Heart right ventricle (tissue), 16 donors: ENCODE data around the gene LSG1. TPM values are rescaled to one million over a fixed set of nuclear protein-coding genes. Genes with fewer than 3 reads are reported as not detected.

Experiments used
- ATAC-seq, 8 donors: fragments of 200-7000 bp; cut with Tn5 transposase; one replicate each; pipeline ENCODE4 v1.9.1; 2020; ENCODE audit warnings: mild to moderate bottlenecking in 8 of 8, moderate library complexity in 8 of 8, moderate number of reproducible peaks in 1 of 8
- DNase-seq, 2 donors: peaks; one replicate each; pipeline ENCODE4 v3.0.0-alpha.2; 2020
- H3K27ac ChIP-seq, 10 donors: fragments of 200-600 bp; sonication (generic) in 2 of 10; one replicate each; pipeline versions ENCODE4 v1.5.0 to v1.8.0; 2020 to 2022; ENCODE audit warnings: mild to moderate bottlenecking in 3 of 10
- H3K27me3 ChIP-seq, 7 donors: fragments of 200-600 bp; one replicate each; pipeline ENCODE4 v1.8.0; 2021 to 2022; ENCODE audit warnings: mild to moderate bottlenecking in 2 of 7
- H3K36me3 ChIP-seq, 9 donors: fragments of 200-600 bp; sonication (generic) in 1 of 9; one replicate each; pipeline versions ENCODE4 v1.5.0 to v1.8.0; 2020 to 2022; ENCODE audit warnings: mild to moderate bottlenecking in 2 of 9
- H3K4me1 ChIP-seq, 9 donors: fragments of 200-600 bp; sonication (generic) in 1 of 9; one replicate each; pipeline versions ENCODE4 v1.5.0 to v1.8.0; 2020 to 2022; ENCODE audit warnings: mild to moderate bottlenecking in 4 of 9
- H3K4me3 ChIP-seq, 10 donors: fragments of 200-600 bp; sonication (generic) in 2 of 10; one replicate each; pipeline versions ENCODE4 v1.5.0 to v1.8.0; 2020 to 2022; ENCODE audit warnings: mild to moderate bottlenecking in 7 of 10, moderate library complexity in 2 of 10
- H3K9me3 ChIP-seq, 11 donors: fragments of 200-600 bp in 10 of 11; sonication (generic) in 2 of 11; one replicate each; pipeline versions ENCODE4 v1.5.0 to v1.8.0; 2013 to 2022; ENCODE audit warnings: mild to moderate bottlenecking in 2 of 11, control low read depth in 1 of 11, moderate library complexity in 1 of 11
- CTCF ChIP-seq, 9 donors: fragments of 200-600 bp; sonication (generic) in 2 of 9; IDR thresholded peaks; one replicate each; pipeline versions ENCODE4 v1.5.0 to v1.8.0; 2021 to 2022; ENCODE audit warnings: antibody characterized with exemption in 9 of 9, mild to moderate bottlenecking in 5 of 9, moderate library complexity in 1 of 9
- WGBS, 2 donors: extraction: QIAGEN DNeasy Blood & Tissue Kit; methylation state at CpG; one replicate each; pipeline ENCODE4 v1.1.7; 2013; ENCODE audit warnings: inconsistent platforms in 1 of 2; 5-methylcytosine and 5-hydroxymethylcytosine counted together
- intact Hi-C, 10 donors: fragments of 100-400 bp; cut with DNase I; formaldehyde crosslinking; loops; one replicate each; pipeline versions ENCODE4 v1.11.1 to v1.14.2; 2022
- polyA plus RNA-seq, 2 donors: library from polyadenylated mRNA; stranded (reverse); fragments of 200-250 nt; gene quantifications; one replicate each; pipeline ENCODE4 v1.2.3, GENCODE V29; 2013
- total RNA-seq, 10 donors: library from RNA; stranded (reverse); fragmentation: NEBNext Ultra II Directional in 3 of 10; extraction: Animal tissue kit (Norgen Biotek cat#: 25700) in 3 of 10; gene quantifications; one replicate each; pipeline versions ENCODE4 v1.2.1 to v1.2.4, GENCODE V29; 2021 to 2023
- donor health status: Arrhythmogenic right ventricular cardiomyopathy.
- donor health status: ischemic (EF 13 %, LVEDD 7.1; RV severe dilation, severe dysfunction).
- donor health status: healthy with polysubstance abuse.
- donor health status: DM: no; HTN: yes; CAD: no.
- donor health status: DM: no; HTN: no; CAD: no.
- donor health status: ischemic (EF 25% LVEDD 6.9; RV normal size, moderate dysfunction).
- donor health status: ischemic (EF 25% LVEDD 5.7; RV mildly dilated, moderate dysfunction).
- donor health status: healthy.
- donor health status: DM: yes; HTN: yes; CAD: no.
- donor health status: Ischemic cardiomyopathy.
- donor health status: ischemic (EF 35%, LVEDD 5.7; RV mildly dilated, moderate dysfunction).
- donor health status: nonischemic (EF 11% LVEDD 7.7; RV severe dilation, severe dysfunction).
- donor health status: DM: yes; HTN: yes; CAD: no.
- donor health status: PGD.
- donor health status: ischemic (EF 29% LVEDD 5.4; RV normal size, mild dysfunction).
- donor health status: nonischemic (EF 23%, LVEDD 6.1; RV moderate dilation, normal function).

The LSG1 gene
- total and polyA plus RNA-seq, 12 donors, result 11.3 to 22.1 (median 18.5) TPM

GRCh38 chr3:194667363-194667762, 4.6 kb downstream of the LSG1 start:
- peaks cover 6 to 19% (median 15%) of the 10 kb centered on the region in 9 donors for H3K4me1 ChIP-seq
- no peak overlapping the region for H3K4me3 ChIP-seq
- H3K27ac ChIP-seq, result no peak overlapping the region
- no peak for TF ChIP-seq CTCF (IDR thresholded peaks at IDR 0.05)
- DNase-seq (no peak), ATAC-seq (no peak)
- no peaks in the 10 kb centered on the region for H3K27me3 ChIP-seq
- intact Hi-C loops, result no loop called here
- H3K36me3 ChIP-seq, result peaks cover 0 to 71% (median 13%) of the 10 kb centered on the region in 9 donors
- 65 to 79% methylated on average over 7 of the region's 7 CpGs for WGBS, 2 donors
- no peaks in the 10 kb centered on the region for H3K9me3 ChIP-seq

GRCh38 chr3:194664857-194665256, 7.1 kb downstream of the LSG1 start:
- no peak for DNase-seq
- Histone ChIP-seq H3K36me3 (peaks cover 0 to 92% (median 15%) of the 10 kb centered on the region in 9 donors), H3K4me3 (no peak overlapping the region), H3K9me3 (no peaks in the 10 kb centered on the region), H3K27me3 (no peaks in the 10 kb centered on the region), H3K27ac (no peak overlapping the region), H3K4me1 (peaks cover 0 to 19% (median 6%) of the 10 kb centered on the region in 9 donors)
- no peak for ATAC-seq
- 91 to 94% methylated on average over 7 of the region's 7 CpGs for WGBS, 2 donors
- TF ChIP-seq CTCF (IDR thresholded peaks at IDR 0.05), result no peak
- intact Hi-C loops, result no loop called here

- Histone ChIP-seq H3K4me3 (no peak overlapping the region), H3K9me3 (no peaks in the 10 kb centered on the region), H3K27ac (peak overlapping the region in 5 of 10 donors; percentile 8 to 48 (median 31)), H3K4me1 (peaks cover 0 to 36% (median 9%) of the 10 kb centered on the region in 9 donors), H3K36me3 (peaks cover 0 to 97% (median 29%) of the 10 kb centered on the region in 9 donors), H3K27me3 (no peaks in the 10 kb centered on the region)
- intact Hi-C loops, result no loop called here
- WGBS, 2 donors, result 67 to 74% methylated on average over 6 of the region's 6 CpGs
- no peak for TF ChIP-seq CTCF (IDR thresholded peaks at IDR 0.05)
- ATAC-seq (no peak), DNase-seq (no peak)
Measured at GRCh38 chr3:194661946-194662345, 10.0 kb downstream of the LSG1 start.

- WGBS, 2 donors, result 33 to 38% methylated on average over 3 of the region's 3 CpGs
- H3K4me3 ChIP-seq, result no peak overlapping the region
- peak in 4 of 8 donors; percentile 42 to 73 (median 58) for ATAC-seq
- H3K9me3 ChIP-seq, result no peaks in the 10 kb centered on the region
- H3K36me3 ChIP-seq, result peaks cover 0 to 93% (median 29%) of the 10 kb centered on the region in 9 donors
- H3K4me1 ChIP-seq, result peaks cover 0 to 36% (median 9%) of the 10 kb centered on the region in 9 donors
- intact Hi-C loops, result no loop called here
- no peak for DNase-seq
- TF ChIP-seq CTCF (IDR thresholded peaks at IDR 0.05), result no peak
- peak overlapping the region in 5 of 10 donors; percentile 8 to 48 (median 31) for H3K27ac ChIP-seq
- H3K27me3 ChIP-seq, result no peaks in the 10 kb centered on the region
Measured at GRCh38 chr3:194661374-194661773, 10.6 kb downstream of the LSG1 start.
